Gastroesophageal sphincter (tissue), 3 donors: ENCODE data around the gene PCSK5.

Experiments
- CTCF ChIP-seq, 4 experiments: fragments of 200-600 bp in 2 of 4; fragments of 450-650 bp in 2 of 4; sonication (generic) in 1 of 4; IDR thresholded peaks; one replicate each; pipeline ENCODE4 v1.5.1; 2017 to 2019; ENCODE audit warnings: antibody characterized with exemption in 4 of 4, mild to moderate bottlenecking in 2 of 4, moderate library complexity in 2 of 4
- EP300 ChIP-seq: sonication (generic); formaldehyde crosslinking; IDR thresholded peaks from one replicate; pipeline ENCODE4 v1.6.1; 2017; ENCODE audit warnings: antibody characterized with exemption, mild to moderate bottlenecking
- POLR2A ChIP-seq, 2 donors: fragments of 450-650 bp; IDR thresholded peaks; one replicate each; pipeline ENCODE4 v1.6.1; 2017; ENCODE audit warnings: antibody characterized with exemption in 2 of 2, mild to moderate bottlenecking in 2 of 2, moderate library complexity in 1 of 2
- POLR2AphosphoS5 ChIP-seq: sonication (generic); formaldehyde crosslinking; IDR thresholded peaks from one replicate; pipeline ENCODE4 v1.6.1; 2017; ENCODE audit warnings: antibody characterized with exemption

GRCh38 chr9:75858497-75859092, 31.9 kb upstream of the PCSK5 start:
- no peak for TF ChIP-seq CTCF (IDR thresholded peaks at IDR 0.05)
- TF ChIP-seq POLR2A (IDR thresholded peaks at IDR 0.05) = no peak
- no peak for TF ChIP-seq POLR2AphosphoS5
- TF ChIP-seq EP300 = no peak
